ENCODE data around the gene BZW1.
"Not testable (repeated sequence)": the region's sequence is repeated elsewhere in the genome, so short reads cannot be mapped to it uniquely, and the experiment has no call there.

BZW1 gene

DNA sequence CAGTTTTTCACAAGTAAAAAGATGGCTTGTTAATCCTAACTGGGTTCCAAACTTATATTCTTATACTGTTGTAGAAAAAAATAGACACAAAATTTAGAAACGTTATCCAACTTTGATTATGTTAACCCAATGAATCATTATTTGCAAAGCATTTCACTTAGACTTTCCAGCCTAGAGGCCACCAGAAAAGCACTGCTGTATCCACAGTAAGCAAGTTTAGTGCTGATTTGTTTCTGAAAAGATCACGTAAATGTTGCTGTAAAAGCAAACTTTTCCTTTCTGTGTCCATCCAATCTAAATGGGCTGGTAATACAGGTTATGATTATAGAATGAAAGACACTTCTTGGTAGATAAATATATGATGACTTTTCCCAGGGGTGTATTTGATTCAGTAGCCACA lies 17.6 kb upstream of the BZW1 start:
- DNase-seq = no peak

DNA sequence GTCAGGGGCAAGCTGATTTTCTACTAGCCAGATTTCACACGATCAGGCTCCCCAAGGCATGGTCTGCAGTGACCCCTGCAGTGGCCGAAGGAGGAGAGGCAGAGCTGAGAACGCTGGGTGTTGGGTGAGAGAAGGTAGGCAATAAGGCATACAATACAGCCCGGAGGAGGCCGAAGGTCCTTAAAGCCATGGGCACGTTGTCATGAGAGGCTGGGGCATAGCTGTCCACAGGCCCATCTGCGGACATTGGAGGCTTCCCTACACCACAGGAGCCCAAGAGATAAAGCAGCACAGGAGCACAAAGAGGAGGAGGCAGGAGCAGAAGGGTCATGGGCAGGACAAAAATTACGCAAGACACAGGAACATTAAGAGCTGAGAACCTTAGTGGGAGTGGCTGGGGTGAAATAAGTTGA lies 16.7 kb upstream of the BZW1 start:
- peak; percentile 70 for DNase-seq

DNA sequence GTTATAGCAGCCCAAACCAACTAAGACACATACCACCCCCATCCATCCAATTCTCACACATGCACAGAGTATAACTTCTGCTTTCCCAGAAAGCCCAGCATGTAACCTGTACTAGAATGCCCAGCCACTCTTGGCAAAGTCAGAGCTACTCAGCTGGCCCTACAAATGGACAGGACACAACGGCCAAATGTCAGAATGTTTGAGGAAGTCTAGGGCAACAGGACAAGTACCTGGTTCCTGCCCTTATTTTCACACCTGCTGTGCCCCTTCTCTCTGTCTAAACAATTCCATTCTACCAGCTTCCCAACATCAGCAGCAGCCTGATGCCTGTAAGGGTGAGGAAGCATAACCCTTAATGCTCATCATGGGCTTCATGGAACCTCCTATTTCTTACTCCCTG lies 15.1 kb upstream of the BZW1 start:
- DNase-seq = no peak

DNA sequence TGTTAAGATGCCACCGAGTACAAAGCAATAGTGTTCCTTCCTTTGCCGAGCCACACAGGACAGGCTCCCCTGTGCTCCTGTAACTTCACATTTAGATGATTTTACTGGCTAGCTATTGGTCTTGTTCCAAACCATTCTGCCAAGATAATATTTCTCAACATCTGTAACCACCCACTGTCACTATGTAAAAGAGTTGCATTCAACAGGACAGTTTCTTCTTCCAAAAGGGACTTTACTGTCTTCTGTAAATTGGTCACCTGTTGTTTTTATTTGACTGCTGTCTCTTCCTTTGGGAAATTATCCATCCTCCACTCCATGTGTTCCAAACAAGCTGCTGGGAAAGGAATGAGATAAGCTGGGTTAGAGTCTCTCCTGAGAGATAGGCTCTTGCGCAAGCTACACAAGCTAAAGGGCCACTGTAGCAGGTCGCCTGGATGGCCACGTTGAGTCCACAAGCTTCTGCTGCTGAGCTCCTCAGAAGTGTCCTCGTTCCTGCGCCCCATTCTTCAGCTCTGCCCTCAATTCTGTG lies 14.4 kb upstream of the BZW1 start:
- peak; percentile 54 for DNase-seq

DNA sequence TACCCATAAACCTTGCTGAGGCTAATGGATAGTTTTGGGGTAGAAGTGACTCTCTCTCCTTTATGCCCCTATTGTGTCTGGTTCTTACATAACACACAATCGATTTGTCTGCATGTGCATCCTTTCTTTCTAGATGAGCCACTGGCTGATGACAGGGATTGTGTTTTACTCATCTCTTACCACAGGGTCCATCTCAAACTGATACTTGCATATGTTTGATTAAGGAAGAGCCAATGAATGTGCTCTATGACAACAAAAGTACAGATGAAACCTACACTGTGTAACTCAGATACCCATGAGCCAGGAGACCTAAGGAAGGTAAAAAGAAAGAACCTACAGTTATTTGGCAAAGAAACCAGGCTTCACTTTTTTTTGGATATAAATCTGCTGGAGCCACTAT lies 13.2 kb upstream of the BZW1 start:
- no peak for DNase-seq

DNA sequence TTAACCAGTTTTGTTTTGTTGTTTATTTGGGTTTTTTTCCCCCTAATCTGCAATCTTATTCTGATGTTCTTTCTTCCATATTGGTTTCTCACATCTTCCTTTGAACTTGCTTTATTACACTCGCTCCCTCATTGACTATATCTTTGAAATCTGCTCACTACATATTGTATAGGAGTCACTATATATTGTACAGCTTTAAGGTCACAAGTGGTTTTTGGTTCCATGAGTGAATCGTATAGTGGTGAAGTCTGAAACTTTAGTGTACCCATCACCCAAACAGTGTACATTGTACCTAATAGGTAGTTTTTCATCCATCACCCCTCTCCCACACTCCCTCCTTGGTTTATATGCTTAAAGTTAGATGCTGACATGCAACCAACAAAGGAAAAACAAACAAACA lies 11.3 kb upstream of the BZW1 start:
- no peak for DNase-seq

DNA sequence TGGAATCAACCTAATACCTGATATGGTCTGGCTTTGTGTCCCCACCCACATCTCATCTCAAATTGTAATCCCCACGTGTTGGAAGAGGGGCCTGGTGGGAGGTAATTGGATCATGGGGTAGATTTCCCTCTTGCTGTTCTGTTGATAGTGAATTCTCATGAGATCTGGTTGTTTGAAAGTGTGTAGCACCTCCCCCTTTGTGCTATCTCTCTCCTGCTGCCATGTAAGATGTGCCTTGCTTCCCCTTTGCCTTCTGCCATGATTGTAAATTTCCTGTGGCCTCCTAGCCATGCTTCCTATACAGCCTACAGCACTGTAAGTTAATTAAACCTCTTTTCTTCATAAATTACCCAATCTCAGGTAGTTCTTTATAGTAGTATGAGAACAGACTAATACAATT lies 10.3 kb upstream of the BZW1 start:
- DNase-seq = not testable (repeated sequence)

DNA sequence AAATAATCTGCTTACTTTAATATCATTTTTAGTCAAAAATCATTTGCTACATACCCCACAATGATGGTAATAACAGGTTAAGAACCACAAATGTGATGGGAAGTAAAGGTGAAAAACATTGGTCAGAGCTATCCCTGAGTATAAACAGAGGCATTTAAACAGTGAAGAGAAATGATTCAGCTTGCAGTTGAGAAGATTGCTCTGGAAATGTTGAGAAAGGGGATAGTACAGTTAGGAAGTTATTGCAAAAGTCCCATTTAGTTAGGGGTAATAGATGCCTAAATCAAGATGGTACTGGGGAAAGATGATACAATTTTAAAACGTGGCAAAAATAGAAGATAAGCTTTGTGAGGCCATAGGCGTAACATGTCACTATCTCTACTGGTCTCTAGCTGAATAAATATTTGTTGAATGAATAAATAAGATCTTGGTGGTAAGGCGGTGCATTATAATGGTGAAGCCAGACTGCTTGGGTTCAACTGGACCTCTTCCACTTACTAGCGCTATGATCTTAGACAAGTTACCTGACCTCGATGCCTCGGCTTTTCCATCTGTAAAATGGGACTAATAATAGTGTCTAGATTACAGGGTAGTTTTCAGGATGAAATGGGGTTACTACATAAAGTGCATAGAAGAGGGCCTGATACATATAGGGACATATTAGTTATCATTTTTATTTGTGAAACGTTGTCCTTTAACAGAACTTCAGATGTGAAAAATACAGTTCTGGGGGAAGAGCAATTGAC lies 2.0 kb upstream of the BZW1 start:
- DNase-seq = no peak

DNA sequence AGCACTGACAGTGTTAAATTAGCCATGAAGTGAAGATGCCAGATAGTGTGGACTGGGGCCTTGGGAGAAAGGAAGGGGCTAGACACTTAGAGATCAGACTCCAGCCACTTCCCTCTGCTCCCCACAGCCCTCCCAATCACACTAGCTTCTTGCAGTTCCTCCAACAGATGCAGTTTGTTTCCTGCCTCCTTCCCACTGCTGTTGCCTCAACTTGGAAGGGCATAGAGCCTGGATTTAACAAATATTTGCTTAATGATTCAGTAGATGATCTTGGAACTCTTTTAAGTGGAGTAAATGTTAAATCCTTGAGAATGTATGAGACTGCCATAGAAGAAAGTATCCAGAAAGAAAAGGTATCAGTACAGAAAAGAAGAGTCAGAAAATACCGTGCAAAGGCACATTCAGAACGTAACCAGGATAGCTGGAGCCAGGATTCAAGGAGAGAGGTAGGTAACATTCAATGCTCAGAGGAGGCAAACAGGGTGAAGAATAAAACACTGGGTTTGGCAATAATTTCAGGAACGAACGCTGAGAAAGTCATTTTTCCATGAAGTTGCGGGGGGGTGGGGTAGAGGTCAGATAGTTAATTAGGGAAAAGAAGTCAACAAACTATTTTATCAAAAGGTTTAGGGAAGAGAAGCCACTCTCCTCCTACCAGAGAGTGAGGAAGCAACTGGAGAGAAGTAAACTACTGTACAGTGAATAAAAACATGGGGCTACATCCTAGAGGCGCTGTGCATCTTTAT lies 1.3 kb upstream of the BZW1 start:
- peak; percentile 43 for DNase-seq

DNA sequence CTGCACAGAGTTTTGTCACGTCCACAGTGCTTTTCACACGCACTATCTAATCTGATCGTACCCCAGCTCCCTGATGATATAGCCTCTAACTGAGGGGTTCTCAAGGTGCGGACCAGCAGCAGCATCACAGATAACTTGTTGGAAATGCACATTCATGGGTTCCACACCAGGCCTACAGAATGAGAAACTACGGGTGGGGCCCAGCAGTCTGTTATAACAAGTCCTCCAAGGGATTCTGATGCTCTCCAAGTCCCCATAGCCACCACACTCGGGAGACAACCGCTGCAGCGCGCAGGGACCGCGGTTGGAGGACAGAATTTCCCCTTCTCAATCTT lies 745 bp upstream of the BZW1 start:
- no peak for DNase-seq

DNA sequence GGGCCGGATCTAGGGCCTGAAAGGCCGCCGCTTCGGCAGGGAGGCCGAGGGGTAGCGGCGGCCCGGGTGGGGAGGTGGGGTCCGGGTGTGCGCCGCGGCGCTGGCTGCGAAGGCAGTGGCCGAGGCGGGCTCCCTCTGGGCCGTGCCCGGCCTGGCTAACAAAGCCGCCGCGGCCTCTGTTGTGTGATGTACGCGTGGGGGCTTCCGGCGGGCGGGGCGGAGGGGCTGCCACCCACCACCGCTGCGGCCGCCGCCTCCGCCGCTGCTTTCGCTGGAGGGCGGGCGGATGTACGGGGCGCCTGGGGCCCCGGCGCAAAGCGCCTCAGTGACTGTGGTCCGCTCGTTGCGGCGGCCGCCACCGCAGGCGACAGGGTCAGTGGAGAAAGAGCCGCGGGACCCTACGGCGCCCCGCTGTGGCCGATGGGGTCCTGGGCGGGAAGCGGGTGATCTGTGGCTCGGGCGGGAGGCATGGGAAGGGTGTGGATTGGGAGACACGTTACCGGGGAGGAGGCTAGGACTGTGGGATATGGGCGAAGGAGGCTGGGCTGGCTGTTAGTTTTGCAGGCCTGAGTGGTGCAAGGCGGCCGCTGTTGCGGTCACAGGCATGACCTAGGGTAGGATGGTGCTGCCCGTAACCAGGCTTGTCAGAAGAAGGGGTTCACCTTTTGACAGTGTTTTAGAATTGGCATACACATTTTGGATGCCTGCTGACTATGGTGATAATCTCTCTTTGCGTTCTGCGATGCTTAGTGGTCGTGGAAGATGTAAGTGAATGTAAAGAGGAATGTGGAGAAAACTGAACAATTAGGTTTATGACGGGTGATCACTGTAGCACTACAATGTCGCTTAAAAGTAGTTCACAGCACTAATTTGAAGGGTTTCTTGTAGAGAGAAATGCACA lies 662 bp downstream of the BZW1 start:
- DNase-seq = peak; percentile 69

DNA sequence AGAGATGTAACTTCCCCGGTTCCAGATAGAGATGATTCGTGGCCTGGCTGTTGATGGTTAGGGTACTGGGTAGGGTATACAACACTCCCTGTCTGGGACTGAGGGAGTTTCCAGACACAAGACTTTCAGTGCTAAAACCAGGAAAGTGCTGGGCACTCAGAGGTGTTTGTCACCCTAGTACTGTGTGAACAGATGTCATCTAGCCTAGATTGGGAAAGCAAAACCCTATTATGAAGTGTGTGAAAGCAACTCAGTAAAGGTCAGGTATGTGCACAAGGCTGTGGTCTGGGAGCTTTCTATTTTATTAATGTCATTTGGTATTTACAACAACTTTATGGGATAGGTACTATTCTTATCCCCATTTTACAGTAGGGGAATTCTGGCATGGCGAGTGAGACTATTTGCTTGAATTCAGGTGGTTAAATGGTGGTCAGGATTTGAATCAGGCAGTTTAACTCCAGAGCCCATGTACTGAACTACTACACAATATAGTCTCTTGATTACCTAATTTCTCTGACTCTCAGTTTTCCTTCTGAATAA lies 2.6 kb downstream of the BZW1 start:
- DNase-seq = no peak

DNA sequence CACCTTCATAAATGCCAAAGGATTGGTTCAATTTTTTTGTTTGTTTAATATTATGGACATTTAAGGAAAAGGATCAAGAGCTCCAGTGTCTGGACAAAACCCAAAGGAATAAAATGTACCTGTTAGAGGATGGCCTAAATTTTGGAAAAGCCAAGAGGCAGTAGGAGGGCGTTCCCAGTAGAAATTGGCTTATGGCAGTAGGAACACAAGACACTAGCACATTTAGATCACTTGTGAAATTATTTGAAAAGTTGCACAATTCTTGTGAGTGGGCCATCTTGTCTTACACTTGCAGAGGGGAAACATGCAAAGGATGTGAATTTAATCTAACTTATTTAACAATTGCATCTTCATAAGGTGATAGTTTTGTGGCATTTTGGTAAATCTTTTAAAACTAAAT lies 3.2 kb downstream of the BZW1 start:
- DNase-seq = peak; percentile 41

DNA sequence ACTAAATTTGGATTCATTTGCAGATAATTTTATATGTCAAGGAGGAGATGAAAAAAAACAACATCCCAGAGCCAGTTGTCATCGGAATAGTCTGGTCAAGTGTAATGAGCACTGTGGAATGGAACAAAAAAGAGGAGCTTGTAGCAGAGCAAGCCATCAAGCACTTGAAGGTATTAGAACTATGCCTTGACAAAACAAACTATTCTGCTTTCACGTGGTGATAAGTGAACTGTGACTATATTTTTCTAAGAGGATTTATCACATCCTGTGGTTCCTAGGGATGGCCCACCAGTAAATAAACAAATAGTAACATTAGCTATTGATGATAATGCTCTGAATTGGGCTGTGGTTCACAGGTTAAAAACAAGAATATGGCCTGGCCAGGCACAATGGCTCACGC lies 7.0 kb downstream of the BZW1 start:
- not testable (repeated sequence) for DNase-seq

DNA sequence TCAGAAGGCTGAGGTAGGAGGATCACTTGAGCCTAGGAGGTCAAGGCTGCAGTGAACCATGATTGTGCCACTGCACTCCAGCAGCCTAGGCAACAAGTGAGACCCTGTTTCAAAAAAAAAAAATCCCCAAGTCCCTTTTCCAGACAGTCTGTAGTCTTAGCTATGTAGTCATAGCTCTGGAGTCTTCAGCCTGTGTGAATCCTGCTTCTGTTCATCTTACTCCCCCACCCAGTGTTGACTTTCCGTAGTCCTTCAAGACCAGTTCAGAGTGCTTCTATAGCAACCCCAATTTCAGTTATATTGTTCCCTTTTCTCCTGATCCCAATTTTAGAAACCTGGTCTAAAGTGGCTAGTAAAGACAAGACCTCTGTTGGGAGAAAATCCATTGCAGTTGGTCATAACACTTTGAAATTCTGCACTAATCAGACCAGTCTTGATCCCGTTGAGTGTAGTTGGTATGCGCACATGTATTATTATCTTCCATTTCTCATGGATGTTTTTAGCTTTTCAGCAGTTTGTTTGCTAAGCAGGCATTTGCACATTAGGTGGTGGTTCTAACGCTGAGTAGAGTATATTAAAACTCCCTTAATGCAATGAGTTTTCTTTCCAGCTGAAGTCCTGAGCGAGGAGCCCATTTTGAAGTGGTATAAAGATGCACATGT lies 9.0 kb downstream of the BZW1 start:
- no peak for DNase-seq

DNA sequence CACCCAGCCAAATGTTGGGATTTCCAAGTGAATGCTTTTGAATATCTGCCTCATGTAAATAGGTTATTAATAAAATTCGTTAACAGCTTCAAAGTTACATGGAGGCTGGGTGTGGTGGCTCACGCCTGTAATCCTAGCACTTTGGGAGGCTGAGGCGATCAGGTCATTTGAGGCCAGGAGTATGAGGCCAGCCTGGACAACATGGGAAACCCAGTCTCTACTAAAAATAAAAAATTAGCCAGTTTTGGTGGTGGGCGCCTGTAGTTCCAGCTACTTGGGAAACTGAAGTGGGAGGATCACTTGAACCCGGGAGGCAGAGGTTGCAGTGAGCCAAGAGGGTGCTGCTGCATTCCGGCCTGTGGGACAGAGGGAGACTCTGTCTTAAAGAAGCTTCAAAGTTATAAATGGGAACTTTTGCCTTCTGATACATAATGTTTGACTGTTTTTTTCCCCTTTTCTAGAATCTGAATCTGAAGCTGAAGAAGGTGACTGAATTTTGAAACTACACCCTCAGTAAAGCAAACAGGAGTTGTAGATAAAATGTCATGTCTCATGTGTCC lies 10.1 kb downstream of the BZW1 start:
- DNase-seq = no peak

DNA sequence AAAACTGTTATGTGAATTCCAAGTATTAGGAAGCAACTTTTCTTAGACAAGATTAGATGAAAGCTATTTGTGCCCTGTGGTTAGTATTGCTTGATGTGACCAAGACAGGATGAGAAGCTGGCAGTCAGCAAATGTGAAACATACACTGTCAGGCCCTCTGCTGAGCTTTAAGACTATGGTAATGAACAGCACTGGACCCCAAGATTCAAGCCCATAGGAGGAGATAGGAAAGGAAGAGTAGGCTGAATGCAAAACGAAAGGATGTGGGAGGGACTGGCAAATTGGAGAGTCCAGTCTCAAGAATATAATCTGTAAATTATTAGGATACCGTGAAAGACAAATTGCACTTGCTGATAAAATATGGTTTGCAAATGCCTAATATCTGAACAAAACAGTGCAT lies 16.4 kb downstream of the BZW1 start:
- no peak for DNase-seq

DNA sequence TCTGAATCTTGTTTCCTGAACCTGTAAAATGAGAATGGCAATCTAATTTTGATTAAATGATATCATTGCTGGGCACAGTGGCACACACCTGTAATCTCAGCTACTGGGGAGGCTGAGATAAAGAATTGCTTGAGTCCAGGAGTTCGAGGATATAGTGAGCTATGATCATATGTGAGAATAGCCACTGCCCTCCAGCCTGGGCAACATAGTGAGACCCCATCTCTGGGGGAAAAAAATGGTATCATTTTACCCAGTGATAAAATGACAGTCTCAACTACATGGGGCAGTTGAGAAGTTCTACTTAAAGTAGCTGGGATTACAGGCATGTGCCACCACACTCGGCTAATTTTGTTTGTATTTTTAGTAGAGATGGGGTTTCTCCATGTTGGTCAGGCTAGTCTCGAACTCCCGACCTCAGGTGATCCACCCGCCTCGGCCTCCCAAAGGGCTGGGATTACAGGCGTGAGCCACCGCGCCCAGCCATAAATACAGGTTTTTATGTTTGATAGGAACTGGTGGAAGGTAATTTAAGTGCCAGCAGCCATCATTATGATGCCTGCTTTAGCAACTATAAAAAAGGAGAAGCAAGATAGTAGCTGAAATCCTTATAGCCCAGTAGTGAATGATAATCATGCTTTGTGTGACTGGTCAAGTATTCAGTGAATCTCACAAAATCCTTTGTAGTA lies 17.0 kb downstream of the BZW1 start:
- no peak for DNase-seq

DNA sequence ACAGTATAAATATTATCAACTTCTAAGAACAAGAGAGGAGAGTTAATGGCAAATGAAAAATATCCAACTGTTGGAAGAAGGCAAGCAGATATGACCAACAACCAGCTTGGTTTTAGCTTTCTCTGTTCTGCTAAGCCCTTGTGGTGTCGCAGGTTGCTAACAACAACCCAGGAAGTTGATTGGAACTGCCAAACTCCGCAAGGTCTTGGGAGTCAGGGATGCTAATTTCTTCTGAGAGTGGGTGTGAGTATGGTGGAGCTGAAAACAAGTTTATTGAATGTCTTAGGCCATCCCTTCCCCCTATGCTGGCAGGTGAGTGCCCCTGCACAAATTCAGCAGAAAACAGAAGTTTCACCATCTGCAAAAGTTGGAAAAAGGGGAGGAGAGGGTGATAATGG lies 17.5 kb downstream of the BZW1 start:
- no peak for DNase-seq

DNA sequence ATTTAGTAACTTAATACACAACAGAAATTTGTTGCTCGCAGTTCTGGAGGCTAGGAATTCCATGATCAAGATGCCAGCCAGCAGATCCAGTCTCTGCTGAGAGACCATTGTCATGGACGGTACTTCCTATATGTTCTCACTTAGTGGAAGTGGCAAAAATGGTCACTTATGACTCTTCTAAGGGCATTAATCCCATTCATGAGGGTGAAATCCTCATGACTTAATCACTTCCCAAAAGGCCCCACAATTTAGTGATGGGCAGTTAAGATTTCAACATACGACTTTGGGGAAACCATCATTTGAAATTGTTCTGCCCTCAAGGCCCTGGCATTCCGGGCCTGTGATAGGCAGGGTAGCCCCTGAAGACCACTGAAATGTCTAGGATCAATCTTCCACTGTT lies 23.0 kb downstream of the BZW1 start:
- no peak for DNase-seq

DNA sequence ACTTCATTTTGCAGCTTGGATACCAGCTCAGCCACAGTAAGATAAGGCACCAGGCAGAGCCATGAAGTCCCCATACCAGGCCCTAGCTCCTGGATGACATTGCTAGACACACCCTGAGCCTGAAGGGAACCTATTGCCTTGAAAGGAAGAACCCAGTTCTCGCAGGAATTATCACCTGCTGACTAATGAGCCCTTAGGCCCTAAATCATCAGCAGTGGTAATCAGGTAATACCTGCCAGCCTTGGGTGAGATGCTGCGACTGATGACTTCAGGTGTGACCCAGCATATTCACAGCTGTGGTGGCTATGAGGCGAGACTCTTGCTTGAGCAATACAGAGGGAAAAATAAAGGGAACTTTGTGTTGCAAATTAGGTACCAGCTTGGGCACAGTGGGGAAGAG lies 27.8 kb downstream of the BZW1 start:
- no peak for DNase-seq
